GM15510 (cell line): ENCODE measurements around the gene TTN.

Experiments
- POLR2A ChIP-seq: IDR thresholded peaks from 3 replicates; pipeline ENCODE4 v1.6.1; 2011; ENCODE audit warnings: borderline replicate concordance; ENCODE audit not compliant: insufficient read length; ENCODE audit errors: extremely low read depth

Gene TTN

GRCh38 chr2:178807227-178808008 is at the start of gene TTN:
Gene TTN (minus strand): TSS chr2:178807423. CDS start chr2:178804642, 2,781 bp downstream.
- TF ChIP-seq POLR2A, result no peak

- no peak for TF ChIP-seq POLR2A
Measured at GRCh38 chr2:178855151-178855550, 47.9 kb upstream of the TTN start.

- TF ChIP-seq POLR2A, result no peak
Measured at GRCh38 chr2:178848335-178848734, 41.1 kb upstream of the TTN start.

- no peak for TF ChIP-seq POLR2A
Measured at GRCh38 chr2:178846458-178846802, 39.2 kb upstream of the TTN start.

GRCh38 chr2:178845566-178846457 is 38.6 kb upstream of the TTN start:
- no peak for TF ChIP-seq POLR2A

- no peak for TF ChIP-seq POLR2A
Measured at GRCh38 chr2:178844701-178845100, 37.5 kb upstream of the TTN start.

- TF ChIP-seq POLR2A, result no peak
Measured at GRCh38 chr2:178844269-178844668, 37.0 kb upstream of the TTN start.

- no peak for TF ChIP-seq POLR2A
Measured at GRCh38 chr2:178843697-178844096, 36.5 kb upstream of the TTN start.

- no peak for TF ChIP-seq POLR2A
Measured at GRCh38 chr2:178836807-178837206, 29.6 kb upstream of the TTN start.

- no peak for TF ChIP-seq POLR2A
Measured at GRCh38 chr2:178834086-178834485, 26.9 kb upstream of the TTN start.

- TF ChIP-seq POLR2A, result no peak
Measured at GRCh38 chr2:178833382-178833781, 26.2 kb upstream of the TTN start.

- TF ChIP-seq POLR2A, result no peak
Measured at GRCh38 chr2:178830451-178830850, 23.2 kb upstream of the TTN start.

- no peak for TF ChIP-seq POLR2A
Measured at GRCh38 chr2:178829981-178830380, 22.8 kb upstream of the TTN start.

- TF ChIP-seq POLR2A, result no peak
Measured at GRCh38 chr2:178829299-178829960, 22.2 kb upstream of the TTN start.

- TF ChIP-seq POLR2A, result no peak
Measured at GRCh38 chr2:178828486-178828881, 21.3 kb upstream of the TTN start.
